Middle frontal gyrus (tissue), 1 donor: ENCODE results near the gene IRX3.
"Not testable (repeated sequence)": the region's sequence is repeated elsewhere in the genome, so short reads cannot be mapped to it uniquely, and the experiment has no call there.

Experiments used
- DNase-seq: peaks from one replicate; pipeline ENCODE4 v3.0.0-alpha.2; 2015; ENCODE audit warnings: low spot score; ENCODE audit errors: extremely low spot score

IRX3 gene

DNA sequence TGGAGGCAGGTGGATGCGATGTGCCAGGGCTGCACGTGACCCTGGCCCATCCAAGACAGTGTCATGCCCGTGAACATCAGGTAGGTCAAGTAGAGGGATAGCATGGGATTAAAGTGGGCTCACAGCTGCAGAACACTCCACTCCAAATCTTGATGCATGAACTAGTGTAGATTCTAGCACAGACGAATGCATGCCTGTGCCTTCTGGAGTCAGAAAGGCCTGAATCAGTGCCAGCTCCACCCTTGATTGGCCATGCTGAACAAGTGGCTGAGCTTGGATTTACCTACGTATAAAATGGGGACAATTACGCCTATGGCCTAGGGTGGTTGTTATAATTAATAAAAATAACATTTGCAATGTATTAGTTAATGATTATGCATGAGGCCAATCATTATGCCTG, 10.6 kb downstream of the IRX3 start:
- no peak for DNase-seq

DNA sequence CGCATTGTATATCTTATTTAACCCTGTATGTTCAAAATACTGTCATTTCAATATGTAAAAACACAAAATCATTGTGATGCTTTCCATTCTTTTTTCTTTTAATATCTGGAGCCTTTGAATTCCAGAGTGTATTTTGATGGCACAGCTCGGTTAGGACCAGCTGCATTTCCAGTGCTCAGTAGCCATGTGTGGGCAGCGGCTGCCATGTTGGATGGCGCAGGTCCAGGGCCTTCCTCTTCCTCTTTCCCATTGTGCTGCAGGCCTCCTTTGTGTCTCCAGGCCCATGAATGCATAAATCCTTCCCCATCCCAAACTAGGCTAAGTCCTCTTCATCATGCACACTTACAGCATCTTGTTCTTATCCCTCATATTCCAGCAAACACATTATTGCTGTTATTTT, 13.0 kb downstream of the IRX3 start:
- no peak for DNase-seq

GRCh38 chr16:54270711-54271110, 15.9 kb downstream of the IRX3 start:
- no peak for DNase-seq

DNA sequence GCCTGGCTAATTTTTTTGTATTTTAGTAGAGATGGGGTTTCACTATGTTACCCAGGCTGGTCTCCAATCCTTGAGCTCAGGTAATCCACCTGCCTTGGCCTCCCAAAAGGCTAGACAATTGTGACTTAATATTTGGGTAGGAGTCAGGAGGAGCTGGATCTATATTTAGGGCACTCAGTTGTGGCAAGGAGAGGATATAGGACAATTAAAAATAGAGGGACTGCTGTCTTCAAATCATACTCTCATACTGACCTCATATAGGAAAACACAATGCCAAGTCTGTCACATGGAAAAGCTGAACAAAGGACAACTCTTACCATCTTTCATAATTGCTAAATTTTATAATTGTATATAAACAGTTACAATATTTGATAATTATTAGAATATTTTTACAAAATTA, 17.1 kb downstream of the IRX3 start:
- DNase-seq = no peak

- no peak for DNase-seq
Measured at GRCh38 chr16:54268766-54269165, 17.8 kb downstream of the IRX3 start.

- DNase-seq = no peak
Measured at GRCh38 chr16:54268340-54268739, 18.2 kb downstream of the IRX3 start.

- no peak for DNase-seq
Measured at GRCh38 chr16:54266363-54266955, 20.1 kb downstream of the IRX3 start.

DNA sequence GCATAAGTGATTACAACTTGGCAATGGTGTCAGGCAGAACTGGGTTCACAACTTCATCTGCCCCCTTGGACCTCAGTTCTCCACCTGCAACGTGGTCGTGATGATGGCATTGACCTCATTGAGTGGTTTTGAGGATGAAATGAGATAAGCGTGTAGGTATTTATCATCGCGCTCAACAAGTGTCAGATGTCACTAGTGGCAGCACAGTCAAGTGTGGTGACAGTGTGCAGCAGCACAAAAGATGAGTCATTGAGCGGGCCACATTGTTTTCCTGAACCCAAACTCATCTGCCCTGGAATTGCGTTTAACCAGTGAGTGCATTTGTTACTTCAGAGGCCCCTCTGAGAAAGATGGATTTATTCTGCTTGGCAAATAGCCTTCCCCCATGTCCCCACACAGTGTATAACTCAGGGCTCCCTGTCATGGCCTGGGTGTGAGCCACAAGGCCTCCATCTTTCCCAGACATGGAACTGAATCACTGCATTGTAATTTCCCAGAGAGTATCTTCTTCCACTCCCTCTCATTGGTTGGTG, 20.9 kb downstream of the IRX3 start:
- DNase-seq = no peak

DNA sequence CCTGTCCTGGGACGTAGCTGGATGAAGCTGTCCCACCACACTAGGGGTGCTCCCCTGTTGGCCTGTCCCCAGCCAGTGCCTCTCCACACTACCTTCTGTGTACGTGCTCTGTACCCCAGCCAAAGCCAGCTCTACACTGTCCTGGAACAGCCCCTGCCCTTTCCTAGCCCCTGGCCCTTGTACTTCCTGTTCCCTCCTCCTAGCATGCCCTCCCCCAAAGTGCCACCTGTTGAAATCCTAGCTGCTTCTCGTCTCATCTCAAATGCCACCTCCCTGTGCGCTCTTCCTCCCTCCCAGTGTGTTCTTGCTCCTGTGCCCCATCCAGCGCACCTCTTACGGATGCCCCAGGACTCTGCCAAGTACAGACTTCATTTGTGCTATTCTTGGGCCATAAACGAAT, 33.5 kb downstream of the IRX3 start:
- no peak for DNase-seq

GRCh38 chr16:54248863-54249710, 37.5 kb downstream of the IRX3 start:
- no peak for DNase-seq

GRCh38 chr16:54247705-54248104, 38.9 kb downstream of the IRX3 start:
- DNase-seq = not testable (repeated sequence)

DNA sequence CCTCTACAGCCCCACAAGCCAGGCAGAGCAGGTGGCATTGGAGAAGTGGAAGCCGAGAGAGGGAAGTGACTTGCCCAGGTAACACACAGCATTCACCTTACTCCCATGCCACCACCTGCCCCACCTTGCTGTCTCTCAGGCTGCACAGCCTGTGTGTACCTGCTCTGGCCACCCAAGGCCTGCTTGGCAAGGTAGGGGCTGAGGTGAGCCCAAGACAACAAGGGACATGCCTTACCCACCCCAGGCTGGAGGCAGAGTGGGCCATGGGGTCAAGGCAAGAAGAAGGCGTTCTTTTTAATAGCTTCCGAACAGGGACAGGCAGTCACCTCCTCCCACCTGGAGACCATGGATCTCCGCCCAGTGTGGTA, 40.1 kb downstream of the IRX3 start:
- DNase-seq = no peak

GRCh38 chr16:54245788-54246453, 40.7 kb downstream of the IRX3 start:
- no peak for DNase-seq

DNA sequence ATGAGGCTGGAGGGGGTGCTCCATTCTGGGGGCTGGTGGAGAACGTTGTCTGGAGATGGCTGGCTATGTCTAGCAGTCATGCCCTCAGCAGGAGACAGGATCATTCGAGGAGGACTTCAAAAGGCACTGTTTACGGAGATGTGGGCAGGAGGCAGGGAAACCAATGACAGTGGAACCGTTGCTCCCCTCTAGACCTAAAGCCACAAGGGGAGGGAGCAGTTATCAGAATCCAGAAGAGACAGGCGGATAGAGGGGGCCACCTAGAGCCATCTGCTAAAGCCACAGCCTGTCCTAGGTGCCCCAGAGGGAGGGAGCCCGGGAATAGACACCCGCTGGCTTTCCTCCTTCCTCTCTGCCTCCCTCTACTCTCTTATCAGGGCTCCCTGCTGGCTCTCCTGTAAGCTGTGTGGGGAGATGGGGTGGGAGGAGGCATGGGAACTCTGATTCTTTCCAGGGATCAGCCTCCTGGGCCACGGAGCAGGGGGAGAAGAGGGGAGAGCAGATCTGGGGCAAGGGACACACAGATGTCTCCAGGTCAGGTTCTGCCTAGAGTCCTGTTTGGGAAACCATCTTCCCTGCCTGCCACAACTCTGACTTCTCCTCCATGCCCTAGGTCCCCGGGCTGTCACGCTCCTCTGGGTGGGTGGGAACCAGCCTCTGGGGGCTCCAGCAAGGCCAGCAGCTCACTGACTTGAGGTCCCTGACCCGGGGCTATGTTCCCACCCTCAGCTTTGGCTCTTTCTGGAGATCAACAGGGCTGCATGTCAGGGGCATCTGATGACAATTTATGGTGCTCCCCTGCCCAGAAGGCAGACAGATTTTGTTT, 42.3 kb downstream of the IRX3 start:
- no peak for DNase-seq

- no peak for DNase-seq
Measured at GRCh38 chr16:54243202-54243601, 43.4 kb downstream of the IRX3 start.

GRCh38 chr16:54242199-54242598, 44.4 kb downstream of the IRX3 start:
- DNase-seq = no peak

- no peak for DNase-seq
Measured at GRCh38 chr16:54241525-54241924, 45.1 kb downstream of the IRX3 start.

GRCh38 chr16:54240271-54241129, 46.1 kb downstream of the IRX3 start:
- DNase-seq = no peak

GRCh38 chr16:54239456-54239855, 47.1 kb downstream of the IRX3 start:
- DNase-seq = no peak

- no peak for DNase-seq
Measured at GRCh38 chr16:54236773-54237172, 49.8 kb downstream of the IRX3 start.
